Endodermal cell (in vitro differentiated cells): ENCODE results near the gene TMEM273. TPM values are rescaled to one million over a fixed set of nuclear protein-coding genes. Genes with fewer than 3 reads are reported as not detected.

Experiments
- DNase-seq: peaks from one replicate; pipeline ENCODE4 v3.0.0-alpha.2; 2017
- H3K27ac ChIP-seq: 2 replicates; pipeline ENCODE4 v1.5.1; 2013; ENCODE audit warnings: mild to moderate bottlenecking, low read depth, low read length, moderate library complexity
- H3K27me3 ChIP-seq: 2 replicates; pipeline ENCODE4 v1.6.1; 2013; ENCODE audit warnings: mild to moderate bottlenecking, low read length, moderate library complexity; ENCODE audit not compliant: insufficient read depth, control insufficient read depth, poor library complexity, severe bottlenecking
- H3K36me3 ChIP-seq: 2 replicates; pipeline ENCODE4 v1.7.0; 2013; ENCODE audit warnings: mild to moderate bottlenecking, low read length, moderate library complexity; ENCODE audit not compliant: control insufficient read depth, insufficient read depth
- H3K4me1 ChIP-seq: one replicate; pipeline ENCODE4 v1.7.0; 2013; ENCODE audit warnings: low read length; ENCODE audit not compliant: control insufficient read depth, insufficient read depth
- H3K4me3 ChIP-seq: 2 replicates; pipeline ENCODE4 v1.5.1; 2013; ENCODE audit warnings: mild to moderate bottlenecking, low read length, moderate library complexity
- H3K9ac ChIP-seq: 2 replicates; pipeline ENCODE4 v1.6.1; 2013; ENCODE audit warnings: mild to moderate bottlenecking, low read length, moderate library complexity; ENCODE audit not compliant: poor library complexity, severe bottlenecking; ENCODE audit errors: extremely low read depth
- H3K9me3 ChIP-seq: 2 replicates; pipeline ENCODE4 v1.6.1; 2013; ENCODE audit warnings: mild to moderate bottlenecking, low read length, moderate library complexity; ENCODE audit not compliant: control insufficient read depth
- H3K27ac Mint-ChIP-seq: 2 replicates; pipeline ENCODE4 v1.8.0; 2020; ENCODE audit warnings: mixed read lengths
- H3K27me3 Mint-ChIP-seq: 2 replicates; pipeline ENCODE4 v1.8.0; 2021; ENCODE audit warnings: mild to moderate bottlenecking, mixed read lengths; ENCODE audit not compliant: insufficient read depth
- H3K36me3 Mint-ChIP-seq: 2 replicates; pipeline ENCODE4 v1.8.0; 2020; ENCODE audit warnings: low read depth, mixed read lengths
- H3K4me1 Mint-ChIP-seq: 2 replicates; pipeline ENCODE4 v1.8.0; 2020; ENCODE audit warnings: mixed read lengths
- H3K4me3 Mint-ChIP-seq: 2 replicates; pipeline ENCODE4 v1.8.0; 2020; ENCODE audit warnings: mild to moderate bottlenecking, moderate library complexity, mixed read lengths
- H3K9me3 Mint-ChIP-seq: 2 replicates; pipeline ENCODE4 v1.8.0; 2020; ENCODE audit warnings: mild to moderate bottlenecking, mixed read lengths
- WGBS, 2 experiments: methylation state at CpG; one replicate each; pipeline versions ENCODE4 v1.1.5 to v1.1.7; 2013; ENCODE audit warnings: missing lambda C conversion rate in 2 of 2, mixed read lengths in 1 of 2; ENCODE audit not compliant: insufficient coverage in 1 of 2, insufficient read length in 1 of 2; 5-methylcytosine and 5-hydroxymethylcytosine counted together
- total RNA-seq, 2 donors: library from RNA; stranded (reverse); fragmentation: NEBNext Ultra II Directional in 1 of 2; extraction: Animal tissue kit (Norgen Biotek cat#: 25700) in 1 of 2; gene quantifications; 2 replicates in 1 of 2; 3 replicates in 1 of 2; pipeline ENCODE4 v1.2.1, GENCODE V29; 2021
- TF ChIP-seq, protein P1 (sequence below): fragments of 200-600 bp; sonication (generic); conservative IDR thresholded peaks from 2 replicates; pipeline ENCODE4 v1.5.0; 2021; ENCODE audit warnings: antibody characterized with exemption, mild to moderate bottlenecking

Gene TMEM273
- total RNA-seq, 2 donors from 2014 or later, result not detected

DNA sequence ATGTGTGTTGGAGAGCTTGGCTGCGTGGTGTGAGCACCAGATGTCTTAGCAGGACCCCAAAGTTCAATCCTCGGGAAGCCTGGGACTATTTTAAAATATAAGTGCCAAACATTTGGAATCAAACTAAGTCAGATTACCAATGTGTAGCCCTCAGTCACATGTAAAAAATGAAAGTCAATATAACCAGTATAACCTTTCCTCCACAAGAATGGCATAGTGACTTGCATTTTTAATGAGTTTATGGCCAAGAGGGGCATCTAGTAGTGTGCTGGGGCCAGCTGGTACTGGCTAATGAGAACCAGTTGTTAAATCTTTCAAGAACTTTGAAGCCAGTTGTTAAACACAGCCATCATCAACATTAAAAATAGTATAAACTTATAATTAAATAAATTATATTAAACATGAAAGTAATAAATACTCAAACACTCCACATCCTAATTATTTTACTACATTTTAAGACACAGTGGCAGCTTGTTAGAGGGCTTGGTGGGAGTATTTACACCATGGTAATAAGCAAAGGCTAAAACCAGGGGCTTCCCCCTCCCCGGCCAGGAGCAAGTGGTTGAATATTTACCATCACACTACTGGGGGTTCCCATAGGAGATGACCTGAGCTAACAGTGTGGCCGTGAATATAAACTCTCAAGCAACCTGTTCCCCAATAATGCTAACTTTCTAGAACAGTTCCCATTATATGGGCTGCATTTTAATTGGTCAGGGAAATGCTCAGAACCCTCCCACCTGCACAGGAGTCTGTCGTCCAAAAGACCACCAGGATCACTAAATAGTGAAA lies 46.5 kb downstream of the TMEM273 start:
- Histone ChIP-seq H3K27me3 (no peaks in the 10 kb centered on the region), H3K36me3 (no peaks in the 10 kb centered on the region), H3K9me3 (no peaks in the 10 kb centered on the region), H3K27ac (no peak overlapping the region), H3K9ac (no peak overlapping the region), H3K4me1 (no peaks in the 10 kb centered on the region), H3K4me3 (no peak overlapping the region)
- Mint-ChIP-seq H3K4me3 (no peak overlapping the region), H3K9me3 (no peaks in the 10 kb centered on the region), H3K27ac (no peak overlapping the region), H3K27me3 (peaks cover 7% of the 10 kb centered on the region), H3K36me3 (no peaks in the 10 kb centered on the region), H3K4me1 (peaks cover 22% of the 10 kb centered on the region)
- TF ChIP-seq, protein P1, sequence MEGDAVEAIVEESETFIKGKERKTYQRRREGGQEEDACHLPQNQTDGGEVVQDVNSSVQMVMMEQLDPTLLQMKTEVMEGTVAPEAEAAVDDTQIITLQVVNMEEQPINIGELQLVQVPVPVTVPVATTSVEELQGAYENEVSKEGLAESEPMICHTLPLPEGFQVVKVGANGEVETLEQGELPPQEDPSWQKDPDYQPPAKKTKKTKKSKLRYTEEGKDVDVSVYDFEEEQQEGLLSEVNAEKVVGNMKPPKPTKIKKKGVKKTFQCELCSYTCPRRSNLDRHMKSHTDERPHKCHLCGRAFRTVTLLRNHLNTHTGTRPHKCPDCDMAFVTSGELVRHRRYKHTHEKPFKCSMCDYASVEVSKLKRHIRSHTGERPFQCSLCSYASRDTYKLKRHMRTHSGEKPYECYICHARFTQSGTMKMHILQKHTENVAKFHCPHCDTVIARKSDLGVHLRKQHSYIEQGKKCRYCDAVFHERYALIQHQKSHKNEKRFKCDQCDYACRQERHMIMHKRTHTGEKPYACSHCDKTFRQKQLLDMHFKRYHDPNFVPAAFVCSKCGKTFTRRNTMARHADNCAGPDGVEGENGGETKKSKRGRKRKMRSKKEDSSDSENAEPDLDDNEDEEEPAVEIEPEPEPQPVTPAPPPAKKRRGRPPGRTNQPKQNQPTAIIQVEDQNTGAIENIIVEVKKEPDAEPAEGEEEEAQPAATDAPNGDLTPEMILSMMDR, result no peak
- WGBS, 2 experiments, result 70 to 94% methylated on average over 2 to 5 of the region's 5 CpGs
- no peak for DNase-seq

GRCh38 chr10:49140304-49141177 lies 47.6 kb downstream of the TMEM273 start:
- Histone ChIP-seq H3K4me1 (no peaks in the 10 kb centered on the region), H3K4me3 (no peak overlapping the region), H3K9ac (no peak overlapping the region), H3K36me3 (no peaks in the 10 kb centered on the region), H3K27me3 (no peaks in the 10 kb centered on the region), H3K9me3 (no peaks in the 10 kb centered on the region), H3K27ac (no peak overlapping the region)
- no peak for DNase-seq
- Mint-ChIP-seq H3K36me3 (no peaks in the 10 kb centered on the region), H3K9me3 (peaks cover 2% of the 10 kb centered on the region), H3K27ac (no peak overlapping the region), H3K4me3 (no peak overlapping the region), H3K4me1 (peaks cover 24% of the 10 kb centered on the region), H3K27me3 (peaks cover 7% of the 10 kb centered on the region)
- WGBS, 2 experiments, result 94% methylated on average over 2 to 5 of the region's 5 CpGs
- TF ChIP-seq, protein P1, result no peak

DNA sequence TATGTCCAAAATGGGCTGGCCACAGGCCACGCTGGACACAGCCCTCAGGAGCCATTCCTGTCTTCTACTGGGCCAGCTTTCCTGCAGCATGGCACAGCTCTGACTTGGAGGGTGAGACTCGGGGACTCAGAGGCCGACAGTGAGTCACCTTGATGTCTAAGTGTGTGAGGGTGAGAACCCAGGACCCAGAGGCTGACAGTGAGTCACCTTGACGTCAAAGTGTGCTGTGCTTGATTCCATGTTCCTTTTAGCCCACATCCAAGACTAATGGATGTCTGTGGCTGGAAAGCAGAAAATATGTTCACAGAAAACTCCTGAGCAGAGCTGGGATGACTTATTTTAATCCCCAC lies 48.4 kb downstream of the TMEM273 start:
- TF ChIP-seq, protein P1, result no peak
- H3K27ac ChIP-seq, result no peak overlapping the region
- no peak overlapping the region for H3K27ac Mint-ChIP-seq

More for the DNA sequence above, 48.4 kb downstream of the TMEM273 start:
- Histone ChIP-seq H3K4me1 (no peaks in the 10 kb centered on the region), H3K27me3 (no peaks in the 10 kb centered on the region), H3K9me3 (no peaks in the 10 kb centered on the region), H3K9ac (no peak overlapping the region), H3K4me3 (no peak overlapping the region), H3K36me3 (no peaks in the 10 kb centered on the region)
- Mint-ChIP-seq H3K4me1 (peaks cover 24% of the 10 kb centered on the region), H3K9me3 (peaks cover 2% of the 10 kb centered on the region), H3K27me3 (peaks cover 7% of the 10 kb centered on the region), H3K4me3 (no peak overlapping the region), H3K36me3 (no peaks in the 10 kb centered on the region)
- 91 to 93% methylated on average over 3 to 4 of the region's 4 CpGs for WGBS, 2 experiments
- no peak for DNase-seq
